HG02870 (cell line): ENCODE measurements around the gene MYBPHL.
A peak's percentile ranks its signal among the peaks of the same experiment; 100 is the strongest.

ENCODE experiments used
- ATAC-seq: cut with Tn5 transposase; IDR thresholded peaks from one replicate; pipeline ENCODE4 v1.9.1; 2021; ENCODE audit warnings: mild to moderate bottlenecking, moderate library complexity; ENCODE audit not compliant: unreplicated experiment

The MYBPHL gene

DNA sequence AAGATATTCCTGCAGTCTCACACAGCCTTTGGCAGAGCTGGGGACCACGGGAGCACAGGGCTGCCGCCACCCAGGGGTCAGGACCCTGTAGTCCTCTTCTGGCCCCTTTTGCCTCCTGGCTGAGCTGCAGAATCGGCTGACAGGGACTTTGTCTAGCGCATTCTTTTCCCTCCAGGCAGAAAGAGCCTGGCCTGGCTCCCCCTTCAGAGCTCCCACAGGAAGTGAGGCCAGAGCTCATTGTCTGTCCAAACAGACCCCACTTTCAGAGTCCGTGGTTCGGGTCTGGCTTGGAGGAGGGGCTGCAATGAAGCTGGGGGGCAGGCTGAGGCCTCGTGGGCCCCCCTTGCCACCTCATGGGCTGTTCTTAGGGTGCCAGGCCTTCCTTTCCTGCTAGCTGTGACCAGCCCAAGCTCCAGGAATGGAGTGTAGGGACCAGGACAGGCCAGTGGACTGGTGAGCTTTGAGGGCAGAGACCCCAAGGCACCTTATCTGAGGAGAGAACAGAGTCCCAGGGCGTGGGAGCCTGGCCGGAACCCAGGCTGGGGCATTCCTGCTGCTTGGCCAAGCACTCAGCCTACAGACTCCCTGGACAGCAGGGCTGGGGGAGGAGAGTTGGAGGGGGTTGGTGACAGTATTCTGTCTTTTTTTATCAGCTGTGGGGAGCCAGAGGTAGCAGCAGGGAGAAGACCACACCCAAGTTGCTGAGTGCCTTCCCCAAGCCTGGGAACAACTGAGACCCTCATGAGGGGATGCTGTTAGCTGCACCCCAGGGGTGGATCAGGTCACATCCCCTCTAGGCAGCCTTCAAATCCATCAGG, 52.8 kb downstream of the MYBPHL start:
- no peak for ATAC-seq

DNA sequence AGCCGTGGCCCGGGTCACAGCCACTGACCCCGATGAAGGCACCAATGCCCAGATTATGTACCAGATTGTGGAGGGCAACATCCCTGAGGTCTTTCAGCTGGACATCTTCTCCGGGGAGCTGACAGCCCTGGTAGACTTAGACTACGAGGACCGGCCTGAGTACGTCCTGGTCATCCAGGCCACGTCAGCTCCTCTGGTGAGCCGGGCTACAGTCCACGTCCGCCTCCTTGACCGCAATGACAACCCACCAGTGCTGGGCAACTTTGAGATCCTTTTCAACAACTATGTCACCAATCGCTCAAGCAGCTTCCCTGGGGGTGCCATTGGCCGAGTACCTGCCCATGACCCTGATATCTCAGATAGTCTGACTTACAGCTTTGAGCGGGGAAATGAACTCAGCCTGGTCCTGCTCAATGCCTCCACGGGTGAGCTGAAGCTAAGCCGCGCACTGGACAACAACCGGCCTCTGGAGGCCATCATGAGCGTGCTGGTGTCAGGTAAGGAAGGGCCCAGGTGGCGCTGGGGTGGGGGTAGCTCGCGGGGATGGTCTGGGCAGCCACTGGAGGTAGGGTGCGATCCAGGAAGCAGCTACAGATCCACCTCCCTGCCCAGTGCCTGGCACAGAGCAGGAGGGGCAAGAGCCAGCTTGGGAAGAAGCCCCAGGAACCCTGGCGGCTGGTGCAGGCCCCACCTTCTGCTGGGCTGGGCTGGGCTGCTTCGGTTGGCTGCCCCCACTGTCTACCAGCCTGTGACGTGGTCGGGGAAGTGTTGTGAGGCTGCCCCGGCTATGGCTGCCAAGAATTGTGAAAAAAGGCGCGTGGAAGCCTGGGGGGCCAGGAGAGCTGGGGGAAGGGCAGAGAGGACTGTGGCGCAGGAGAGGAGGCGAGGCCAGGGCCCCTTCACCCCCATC, 53.7 kb downstream of the MYBPHL start:
- no peak for ATAC-seq

DNA sequence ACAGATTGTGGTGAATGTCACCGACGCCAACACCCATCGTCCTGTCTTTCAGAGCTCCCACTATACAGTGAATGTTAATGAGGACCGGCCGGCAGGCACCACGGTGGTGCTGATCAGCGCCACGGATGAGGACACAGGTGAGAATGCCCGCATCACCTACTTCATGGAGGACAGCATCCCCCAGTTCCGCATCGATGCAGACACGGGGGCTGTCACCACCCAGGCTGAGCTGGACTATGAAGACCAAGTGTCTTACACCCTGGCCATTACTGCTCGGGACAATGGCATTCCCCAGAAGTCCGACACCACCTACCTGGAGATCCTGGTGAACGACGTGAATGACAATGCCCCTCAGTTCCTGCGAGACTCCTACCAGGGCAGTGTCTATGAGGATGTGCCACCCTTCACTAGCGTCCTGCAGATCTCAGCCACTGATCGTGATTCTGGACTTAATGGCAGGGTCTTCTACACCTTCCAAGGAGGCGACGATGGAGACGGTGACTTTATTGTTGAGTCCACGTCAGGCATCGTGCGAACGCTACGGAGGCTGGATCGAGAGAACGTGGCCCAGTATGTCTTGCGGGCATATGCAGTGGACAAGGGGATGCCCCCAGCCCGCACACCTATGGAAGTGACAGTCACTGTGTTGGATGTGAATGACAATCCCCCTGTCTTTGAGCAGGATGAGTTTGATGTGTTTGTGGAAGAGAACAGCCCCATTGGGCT, 54.5 kb downstream of the MYBPHL start:
- ATAC-seq = no peak

DNA sequence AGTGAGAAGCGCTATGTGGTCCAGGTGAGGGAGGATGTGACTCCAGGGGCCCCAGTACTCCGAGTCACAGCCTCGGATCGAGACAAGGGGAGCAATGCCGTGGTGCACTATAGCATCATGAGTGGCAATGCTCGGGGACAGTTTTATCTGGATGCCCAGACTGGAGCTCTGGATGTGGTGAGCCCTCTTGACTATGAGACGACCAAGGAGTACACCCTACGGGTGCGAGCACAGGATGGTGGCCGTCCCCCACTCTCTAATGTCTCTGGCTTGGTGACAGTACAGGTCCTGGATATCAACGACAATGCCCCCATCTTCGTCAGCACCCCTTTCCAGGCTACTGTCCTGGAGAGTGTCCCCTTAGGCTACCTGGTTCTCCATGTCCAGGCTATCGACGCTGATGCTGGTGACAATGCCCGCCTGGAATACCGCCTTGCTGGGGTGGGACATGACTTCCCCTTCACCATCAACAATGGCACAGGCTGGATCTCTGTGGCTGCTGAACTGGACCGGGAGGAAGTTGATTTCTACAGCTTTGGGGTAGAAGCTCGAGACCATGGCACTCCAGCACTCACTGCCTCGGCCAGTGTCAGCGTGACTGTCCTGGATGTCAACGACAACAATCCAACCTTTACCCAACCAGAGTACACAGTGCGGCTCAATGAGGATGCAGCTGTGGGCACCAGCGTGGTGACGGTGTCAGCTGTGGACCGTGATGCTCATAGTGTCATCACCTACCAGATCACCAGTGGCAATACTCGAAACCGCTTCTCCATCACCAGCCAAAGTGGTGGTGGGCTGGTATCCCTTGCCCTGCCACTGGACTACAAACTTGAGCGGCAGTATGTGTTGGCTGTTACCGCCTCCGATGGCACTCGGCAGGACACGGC, 55.3 kb downstream of the MYBPHL start:
- ATAC-seq = no peak

DNA sequence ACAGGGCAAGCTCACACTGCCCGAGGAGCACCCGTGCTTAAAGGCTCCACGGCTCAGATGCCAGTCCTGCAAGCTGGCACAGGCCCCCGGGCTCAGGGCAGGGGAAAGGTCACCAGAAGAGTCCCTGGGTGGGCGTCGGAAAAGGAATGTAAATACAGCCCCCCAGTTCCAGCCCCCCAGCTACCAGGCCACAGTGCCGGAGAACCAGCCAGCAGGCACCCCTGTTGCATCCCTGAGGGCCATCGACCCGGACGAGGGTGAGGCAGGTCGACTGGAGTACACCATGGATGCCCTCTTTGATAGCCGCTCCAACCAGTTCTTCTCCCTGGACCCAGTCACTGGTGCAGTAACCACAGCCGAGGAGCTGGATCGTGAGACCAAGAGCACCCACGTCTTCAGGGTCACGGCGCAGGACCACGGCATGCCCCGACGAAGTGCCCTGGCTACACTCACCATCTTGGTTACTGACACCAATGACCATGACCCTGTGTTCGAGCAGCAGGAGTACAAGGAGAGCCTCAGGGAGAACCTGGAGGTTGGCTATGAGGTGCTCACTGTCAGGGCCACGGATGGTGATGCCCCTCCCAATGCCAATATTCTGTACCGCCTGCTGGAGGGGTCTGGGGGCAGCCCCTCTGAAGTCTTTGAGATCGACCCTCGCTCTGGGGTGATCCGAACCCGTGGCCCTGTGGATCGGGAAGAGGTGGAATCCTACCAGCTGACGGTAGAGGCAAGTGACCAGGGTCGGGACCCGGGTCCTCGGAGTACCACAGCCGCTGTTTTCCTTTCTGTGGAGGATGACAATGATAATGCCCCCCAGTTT, 56.1 kb downstream of the MYBPHL start:
- no peak for ATAC-seq

DNA sequence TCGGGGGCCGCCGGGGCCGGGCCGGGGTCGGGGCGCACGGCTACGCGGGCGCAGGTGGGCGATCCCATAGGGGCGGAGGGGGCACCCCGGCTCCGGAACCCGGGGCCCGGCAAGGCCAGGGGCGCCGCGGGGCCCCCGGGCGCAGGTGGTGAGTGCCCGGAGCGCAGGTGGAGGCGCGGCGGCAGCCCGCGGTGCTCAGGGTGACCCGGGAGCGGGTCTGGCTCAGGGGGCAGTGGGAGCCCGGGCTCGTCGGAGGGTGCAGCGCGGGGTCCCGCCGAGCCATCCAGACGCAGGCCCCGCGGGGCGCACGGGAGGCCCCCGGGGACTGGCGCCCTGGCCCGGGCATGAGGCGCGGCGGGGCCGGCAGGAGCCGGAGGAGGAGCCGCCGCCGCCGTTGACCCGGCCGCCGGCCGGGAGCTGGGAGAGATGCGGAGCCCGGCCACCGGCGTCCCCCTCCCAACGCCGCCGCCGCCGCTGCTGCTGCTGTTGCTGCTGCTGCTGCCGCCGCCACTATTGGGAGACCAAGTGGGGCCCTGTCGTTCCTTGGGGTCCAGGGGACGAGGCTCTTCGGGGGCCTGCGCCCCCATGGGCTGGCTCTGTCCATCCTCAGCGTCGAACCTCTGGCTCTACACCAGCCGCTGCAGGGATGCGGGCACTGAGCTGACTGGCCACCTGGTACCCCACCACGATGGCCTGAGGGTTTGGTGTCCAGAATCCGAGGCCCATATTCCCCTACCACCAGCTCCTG, 57.0 kb downstream of the MYBPHL start:
- peak; percentile 36 for ATAC-seq

DNA sequence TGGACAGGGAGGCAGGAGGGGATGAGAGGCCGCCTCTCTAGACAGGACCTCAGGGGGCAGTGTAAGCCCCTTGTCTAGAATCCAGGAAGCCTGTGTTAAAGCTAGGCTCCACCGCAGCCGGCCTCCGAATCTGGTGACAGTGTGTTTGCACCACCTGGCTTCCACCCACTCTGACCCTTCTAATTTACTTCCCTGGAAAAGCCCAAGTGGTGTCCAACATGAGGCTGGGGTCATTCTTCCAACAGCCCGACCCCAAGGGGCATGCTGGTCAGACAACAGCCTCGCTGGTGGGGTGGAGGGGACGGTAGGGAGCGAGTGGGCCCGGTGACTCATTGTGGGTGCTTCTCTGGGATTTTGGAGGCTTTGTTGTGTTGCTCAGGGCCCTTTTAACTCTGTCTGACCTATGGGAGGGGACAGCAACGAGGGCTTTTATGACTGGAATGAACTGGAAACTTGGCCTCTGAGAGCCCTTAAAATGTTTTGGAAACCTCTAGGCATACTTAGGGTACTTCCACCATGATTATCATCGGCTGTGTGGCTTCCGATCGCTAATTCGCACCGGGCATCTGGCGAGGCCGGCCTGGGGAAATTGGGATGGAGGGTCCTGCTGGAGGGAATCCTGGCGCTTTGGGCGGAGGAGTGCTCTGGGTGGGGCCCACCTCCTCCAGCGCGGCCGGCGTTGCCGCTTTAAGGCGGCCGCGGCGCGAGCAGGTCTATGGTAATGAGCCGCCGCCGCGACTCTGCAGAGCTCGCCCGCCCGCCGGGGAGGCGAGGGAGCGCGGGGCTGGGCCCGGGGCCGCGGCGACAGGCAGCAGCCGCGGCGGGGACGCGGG, 57.8 kb downstream of the MYBPHL start, which contains the start of gene CELSR2:
Gene CELSR2, plus strand, starts transcription at position 743 of the 833 bp plus-strand sequence. CDS start 541 bp downstream, outside the sequence.
- ATAC-seq = peak; percentile 69

DNA sequence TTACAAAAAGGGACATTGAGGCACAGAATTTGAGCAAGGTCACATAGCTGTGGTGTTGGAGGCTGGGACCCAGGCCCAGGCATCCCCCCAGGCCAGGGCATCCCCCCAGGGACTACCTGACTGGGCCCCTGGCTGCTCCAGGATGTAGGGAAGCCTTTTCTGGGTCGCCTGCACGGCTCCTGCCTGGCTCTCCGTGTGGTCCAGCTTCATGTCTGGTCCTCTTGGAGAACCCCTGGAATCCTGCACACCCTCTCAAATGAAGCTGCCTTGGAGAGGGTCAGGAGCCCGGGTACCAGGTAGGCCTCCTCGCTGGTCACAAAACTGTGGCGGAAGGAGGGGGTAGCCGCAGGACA, 58.4 kb downstream of the MYBPHL start:
- no peak for ATAC-seq

DNA sequence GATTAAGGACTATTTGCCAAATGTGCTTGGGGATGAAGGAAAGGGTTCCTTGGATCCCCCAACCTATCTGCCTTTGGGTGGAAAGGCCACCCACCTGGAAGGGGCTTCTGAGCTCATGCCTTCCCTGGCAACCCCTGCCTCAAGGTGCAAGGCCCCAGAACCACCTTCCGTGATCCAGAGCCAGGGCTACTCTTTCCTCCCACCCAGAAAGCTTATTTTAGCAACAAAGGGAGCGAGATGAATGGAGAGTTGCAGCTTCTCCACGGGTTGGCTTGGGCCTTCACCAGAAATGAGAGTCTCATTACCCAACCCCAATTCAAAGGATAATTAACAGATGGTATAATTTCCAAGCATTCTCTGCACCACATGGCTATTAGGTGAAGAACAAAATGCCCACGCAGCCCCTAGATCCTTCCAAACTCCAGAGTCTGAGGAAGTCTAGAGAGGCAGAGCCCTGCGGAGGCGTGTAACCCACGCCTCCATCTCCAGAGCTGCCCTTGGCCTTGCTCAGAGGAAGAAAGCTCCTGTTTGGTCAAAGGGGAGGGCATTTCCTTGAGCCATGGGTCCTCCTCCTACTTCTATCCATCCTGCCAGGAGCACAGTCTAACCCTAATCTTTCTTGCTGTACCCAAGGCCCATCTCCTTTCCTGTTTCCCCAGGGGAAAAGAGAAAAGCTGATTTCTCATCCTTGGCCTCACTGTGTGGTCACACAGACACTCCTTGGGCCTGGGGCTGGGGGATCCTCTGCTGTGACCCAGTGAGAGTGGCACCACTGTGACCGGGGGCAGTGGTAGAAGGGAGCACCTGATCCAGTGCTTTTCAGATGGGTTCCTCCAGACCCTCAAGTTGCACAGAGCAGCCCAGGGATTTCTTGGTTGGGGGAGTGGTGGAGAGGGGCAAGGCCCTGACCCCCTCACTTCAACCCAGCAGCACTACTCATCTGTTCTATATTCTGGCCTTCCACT, 59.1 kb downstream of the MYBPHL start:
- no peak for ATAC-seq

DNA sequence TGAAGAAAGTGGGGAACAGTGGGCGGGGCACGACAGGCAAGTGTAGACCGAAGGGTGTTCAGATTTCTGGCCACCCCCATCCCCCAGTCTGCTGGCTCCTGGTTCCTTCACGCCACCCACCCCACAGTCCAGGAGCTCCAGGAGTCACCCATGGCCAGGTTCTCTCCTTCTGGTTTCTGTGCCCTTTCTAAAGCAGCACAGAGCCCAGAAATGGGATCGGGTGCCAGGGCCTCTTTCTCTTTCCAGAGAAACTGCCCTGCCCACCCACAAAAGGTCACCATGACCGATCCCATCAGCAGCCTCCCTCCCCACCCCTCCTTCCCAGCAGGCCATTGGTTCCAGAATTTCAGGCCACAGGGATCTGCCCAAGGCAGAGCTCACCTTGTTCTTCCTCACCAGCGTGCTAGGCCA, 60.7 kb downstream of the MYBPHL start:
- no peak for ATAC-seq

DNA sequence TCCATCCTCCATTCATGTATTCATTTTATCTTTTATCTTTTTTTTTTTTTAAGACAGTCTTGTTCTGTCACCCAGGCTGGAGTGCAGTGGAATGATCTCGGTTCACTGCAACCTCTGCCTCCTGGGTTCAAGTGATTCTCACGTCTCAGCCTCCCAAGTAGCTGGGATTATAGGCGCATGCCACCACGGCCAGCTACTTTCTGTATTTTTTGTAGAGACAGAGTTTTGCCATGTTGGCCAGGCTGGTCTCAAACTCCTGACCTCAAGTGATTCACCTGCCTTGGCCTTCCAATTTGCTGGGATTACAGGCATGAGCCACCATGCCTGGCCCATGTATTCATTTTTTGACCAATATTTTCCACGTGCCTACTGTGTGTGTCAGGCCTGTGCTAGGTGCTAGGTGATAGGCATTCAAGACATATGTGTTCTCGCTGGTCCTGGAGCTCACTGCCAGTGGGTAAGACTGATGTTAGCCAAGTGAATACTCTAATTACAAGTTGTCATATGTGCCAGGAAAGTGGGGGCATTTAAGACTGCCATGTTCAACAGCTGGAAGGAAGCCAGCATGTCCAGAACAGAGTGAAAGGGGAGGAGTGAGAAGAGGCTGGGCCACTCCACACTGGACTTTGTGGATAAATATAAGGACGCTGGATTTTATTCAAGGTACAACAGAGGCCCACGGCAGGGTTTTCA, 62.8 kb downstream of the MYBPHL start:
- ATAC-seq = no peak

DNA sequence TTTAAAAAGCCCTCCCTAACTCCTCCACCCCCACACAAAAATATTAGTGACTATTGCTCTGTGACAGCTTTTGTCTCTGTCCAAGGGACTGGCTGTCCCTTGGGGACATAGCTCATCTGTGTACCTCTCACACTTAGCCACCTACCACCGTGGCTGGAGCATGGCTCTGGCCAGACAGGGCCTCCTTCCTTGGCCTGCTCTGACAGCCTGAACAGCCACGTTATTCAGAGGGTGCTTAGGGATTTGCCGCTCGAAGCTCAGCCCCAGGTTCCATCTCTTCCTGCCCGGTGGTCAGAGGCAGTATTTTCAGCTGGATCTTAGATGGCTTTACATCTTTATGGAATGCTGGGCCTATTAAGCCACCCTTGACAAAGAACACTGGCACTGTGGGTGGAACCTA, 63.6 kb downstream of the MYBPHL start:
- ATAC-seq = no peak

DNA sequence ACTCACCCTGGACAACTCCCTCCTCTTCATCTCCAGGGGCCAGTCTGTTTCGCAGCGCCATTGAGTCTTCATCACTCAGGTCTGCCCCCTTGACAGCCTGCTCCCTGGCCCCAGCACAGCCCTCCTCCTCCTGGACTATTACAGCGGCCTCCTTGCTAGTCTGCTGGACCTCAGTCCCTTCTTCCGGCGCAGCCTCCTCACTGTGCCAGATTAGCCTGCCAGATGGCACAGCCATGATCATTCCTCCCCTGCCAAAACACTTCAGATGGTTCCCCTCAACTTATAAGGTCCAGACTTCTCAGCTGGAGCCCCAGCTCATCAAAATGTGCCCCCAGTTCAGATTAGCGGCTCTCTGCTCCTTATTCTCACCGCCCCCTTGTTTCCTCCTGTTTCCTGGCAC, 64.4 kb downstream of the MYBPHL start:
- ATAC-seq = no peak
